Duodenal mucosa (tissue), 2 donors: Measurements from ENCODE around the gene OGFOD3.

Source experiments
- H3K27ac ChIP-seq: one replicate; pipeline ENCODE4 v1.7.0; 2013; ENCODE audit warnings: low read depth, low read length
- H3K27me3 ChIP-seq, 2 donors: one replicate each; pipeline ENCODE4 v1.7.0; 2013; ENCODE audit warnings: low read length in 2 of 2, control low read depth in 1 of 2; ENCODE audit not compliant: insufficient read depth in 2 of 2, control insufficient read depth in 1 of 2
- H3K36me3 ChIP-seq, 2 donors: one replicate each; pipeline ENCODE4 v1.7.0; 2013; ENCODE audit warnings: low read length in 2 of 2, control low read depth in 1 of 2; ENCODE audit not compliant: insufficient read depth in 2 of 2, control insufficient read depth in 1 of 2
- H3K4me1 ChIP-seq, 2 donors: one replicate each; pipeline ENCODE4 v1.7.0; 2013; ENCODE audit warnings: low read length in 2 of 2, control low read depth in 1 of 2; ENCODE audit not compliant: insufficient read depth in 2 of 2, control insufficient read depth in 1 of 2
- H3K4me3 ChIP-seq, 2 donors: one replicate each; pipeline ENCODE4 v1.7.0; 2013; ENCODE audit warnings: low read length in 2 of 2, low read depth in 1 of 2
- H3K9ac ChIP-seq, 2 donors: one replicate each; pipeline ENCODE4 v1.7.0; 2013; ENCODE audit warnings: low read length in 2 of 2, low read depth in 1 of 2
- H3K9me3 ChIP-seq, 2 donors: one replicate each; pipeline ENCODE4 v1.7.0; 2013; ENCODE audit warnings: low read length in 2 of 2, control low read depth in 1 of 2; ENCODE audit not compliant: control insufficient read depth in 1 of 2

OGFOD3 gene

GRCh38 chr17:82355770-82356427 lies 62.5 kb downstream of the OGFOD3 start:
- H3K4me1 ChIP-seq, result peaks cover 4 to 18% of the 10 kb centered on the region in 2 donors
- H3K9ac ChIP-seq, result no peak overlapping the region
- H3K4me3 ChIP-seq, result no peak overlapping the region
- H3K36me3 ChIP-seq, result no peaks in the 10 kb centered on the region
- H3K27me3 ChIP-seq, result peaks cover 8% of the 10 kb centered on the region in 2 donors
- no peak overlapping the region for H3K27ac ChIP-seq
- H3K9me3 ChIP-seq, result no peaks in the 10 kb centered on the region

DNA sequence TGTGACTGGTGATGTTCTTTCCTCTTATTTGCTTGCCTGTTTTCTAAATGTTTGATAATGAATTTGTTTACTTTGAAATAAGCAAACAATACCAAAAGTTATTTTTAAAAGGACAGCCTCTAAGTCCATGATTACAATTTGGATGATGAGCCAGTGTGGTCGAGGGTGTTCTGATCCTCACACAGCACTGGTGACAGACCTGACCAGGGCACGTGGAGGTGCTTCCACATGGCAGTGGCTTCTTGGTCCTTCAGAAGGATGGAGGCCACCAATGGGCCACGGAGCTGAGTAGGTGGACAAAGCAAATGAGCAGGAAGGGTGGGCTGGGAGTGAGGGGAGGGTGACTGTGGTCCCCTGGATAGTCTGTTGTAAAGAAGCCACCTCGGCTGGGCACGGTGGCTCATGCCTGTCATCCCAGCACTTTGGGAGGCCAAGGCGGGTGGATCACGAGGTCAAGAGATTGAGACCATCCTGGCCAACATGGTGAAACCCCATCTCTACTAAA lies 63.5 kb downstream of the OGFOD3 start:
- Histone ChIP-seq H3K27me3 (peaks cover 8 to 13% of the 10 kb centered on the region in 2 donors), H3K36me3 (no peaks in the 10 kb centered on the region), H3K4me1 (peaks cover 4 to 18% of the 10 kb centered on the region in 2 donors), H3K9ac (no peak overlapping the region), H3K27ac (no peak overlapping the region), H3K4me3 (no peak overlapping the region), H3K9me3 (no peaks in the 10 kb centered on the region)

DNA sequence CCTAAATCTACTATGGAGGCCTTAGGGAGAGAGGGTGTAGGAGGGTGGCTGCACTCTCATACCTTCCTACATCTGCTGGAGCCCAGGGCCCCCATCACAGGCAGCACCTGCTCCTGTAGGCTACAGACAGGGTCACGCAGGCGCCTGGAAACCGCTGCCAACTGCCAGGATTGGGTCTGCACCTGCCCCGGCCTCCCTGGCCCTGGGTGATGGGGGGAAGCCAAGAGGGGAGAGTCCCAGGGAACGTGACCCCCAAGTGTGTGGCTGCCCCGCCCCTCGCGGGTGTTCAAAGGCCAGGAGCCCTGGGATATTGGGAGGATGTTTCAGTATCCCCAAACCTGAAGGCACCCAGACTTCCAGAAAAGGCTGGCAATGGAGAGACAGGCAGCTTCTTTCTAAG lies 64.9 kb downstream of the OGFOD3 start:
- H3K4me3 ChIP-seq, result no peak overlapping the region
- no peaks in the 10 kb centered on the region for H3K36me3 ChIP-seq
- peaks cover 4 to 15% of the 10 kb centered on the region in 2 donors for H3K4me1 ChIP-seq
- no peaks in the 10 kb centered on the region for H3K9me3 ChIP-seq
- peaks cover 9 to 19% of the 10 kb centered on the region in 2 donors for H3K27me3 ChIP-seq
- H3K27ac ChIP-seq, result no peak overlapping the region
- no peak overlapping the region for H3K9ac ChIP-seq

DNA sequence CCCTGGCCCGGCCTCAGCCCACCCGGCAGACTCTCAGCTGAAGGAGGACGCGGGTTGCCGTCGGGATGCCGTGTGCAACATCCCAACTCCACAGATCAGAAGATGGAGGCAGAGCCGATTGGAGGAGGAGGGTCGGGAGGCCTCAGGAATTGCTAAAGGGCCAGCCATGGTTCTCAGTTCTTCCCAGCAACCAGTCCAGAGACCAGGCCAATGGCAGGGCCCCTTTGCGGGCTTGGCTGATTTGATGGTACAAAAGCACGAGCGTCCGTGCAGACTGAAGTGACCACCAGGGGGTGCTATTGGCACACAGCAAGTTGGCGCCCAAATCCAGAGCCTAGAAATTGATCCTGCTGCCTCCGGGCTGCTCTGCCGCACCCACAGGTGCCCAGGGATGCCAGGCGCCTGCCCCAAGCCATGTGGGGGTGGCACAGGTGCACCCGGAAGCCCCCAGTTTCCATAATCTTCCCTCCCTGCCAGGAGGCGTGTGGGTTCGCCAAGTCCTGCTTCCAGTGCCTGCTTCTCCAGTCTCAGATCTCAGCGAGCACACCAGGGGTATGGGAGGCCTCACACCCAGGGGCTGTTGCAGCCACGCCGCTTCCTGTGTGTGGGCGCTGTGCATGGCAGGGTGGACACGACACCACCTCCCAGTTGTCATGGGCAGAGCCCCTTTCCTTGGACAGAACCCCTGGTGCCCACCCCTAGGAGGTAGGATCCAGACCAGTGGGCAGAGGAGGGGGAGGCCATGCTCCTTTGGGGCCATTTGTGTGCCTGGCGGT lies 66.5 kb downstream of the OGFOD3 start:
- Histone ChIP-seq H3K9ac (no peak overlapping the region), H3K27me3 (peaks cover 9 to 19% of the 10 kb centered on the region in 2 donors), H3K36me3 (no peaks in the 10 kb centered on the region), H3K9me3 (no peaks in the 10 kb centered on the region), H3K4me1 (peaks cover 4 to 15% of the 10 kb centered on the region in 2 donors), H3K4me3 (no peak overlapping the region), H3K27ac (no peak overlapping the region)

- no peak overlapping the region for H3K9ac ChIP-seq
Measured at GRCh38 chr17:82351254-82351712, 67.1 kb downstream of the OGFOD3 start.

DNA sequence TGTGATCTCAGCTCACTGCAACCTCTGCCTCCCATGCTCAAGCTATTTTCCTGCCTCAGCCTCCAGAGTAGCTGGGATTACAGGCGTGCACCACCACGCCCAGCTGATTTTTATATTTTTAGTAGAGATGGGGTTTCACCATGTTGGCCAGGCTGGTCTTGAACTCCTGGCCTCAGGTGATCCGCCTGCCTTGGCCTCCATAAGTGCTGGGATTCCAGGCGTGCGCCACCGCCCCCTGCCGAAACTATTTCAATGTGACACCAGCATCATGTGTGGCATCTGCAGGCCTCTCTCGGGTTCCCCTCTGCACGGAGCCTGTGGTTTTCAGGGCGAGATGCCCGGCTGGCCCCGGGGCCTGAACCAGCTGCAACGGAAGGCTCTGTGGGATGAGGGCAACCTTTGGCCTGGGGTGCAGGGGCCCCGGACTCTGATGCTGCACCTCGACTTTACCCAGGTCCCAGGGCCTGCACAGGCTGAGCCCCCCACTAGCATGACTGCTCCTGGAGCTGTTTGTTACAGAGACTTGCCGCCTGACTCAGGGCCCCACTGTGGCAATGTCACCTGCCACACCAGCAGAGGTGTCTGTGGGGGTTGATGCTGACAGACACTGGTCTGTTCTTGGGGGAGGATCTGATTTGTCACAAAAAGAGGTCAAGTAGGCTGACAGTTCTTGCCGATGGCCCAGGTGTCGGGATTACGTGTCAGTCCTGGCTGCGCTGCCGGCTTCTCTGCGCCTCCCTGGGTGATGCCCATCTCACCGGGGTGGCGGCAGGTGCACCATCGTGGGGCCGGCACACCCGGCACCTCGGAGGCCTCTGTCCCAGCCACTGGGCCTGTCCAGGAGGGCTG lies 68.0 kb downstream of the OGFOD3 start:
- H3K27me3 ChIP-seq, result peaks cover 5 to 11% of the 10 kb centered on the region in 2 donors
- H3K9ac ChIP-seq, result no peak overlapping the region
- no peak overlapping the region for H3K27ac ChIP-seq
- no peaks in the 10 kb centered on the region for H3K9me3 ChIP-seq
- peaks cover 2 to 5% of the 10 kb centered on the region in 2 donors for H3K4me1 ChIP-seq
- H3K36me3 ChIP-seq, result no peaks in the 10 kb centered on the region
- H3K4me3 ChIP-seq, result no peak overlapping the region

More at GRCh38 chr17:82351254-82351712, 67.1 kb downstream of the OGFOD3 start:
- no peaks in the 10 kb centered on the region for H3K36me3 ChIP-seq
- H3K27ac ChIP-seq, result no peak overlapping the region
- no peaks in the 10 kb centered on the region for H3K9me3 ChIP-seq
- peaks cover 5 to 14% of the 10 kb centered on the region in 2 donors for H3K27me3 ChIP-seq
- peaks cover 4 to 10% of the 10 kb centered on the region in 2 donors for H3K4me1 ChIP-seq
- H3K4me3 ChIP-seq, result no peak overlapping the region

DNA sequence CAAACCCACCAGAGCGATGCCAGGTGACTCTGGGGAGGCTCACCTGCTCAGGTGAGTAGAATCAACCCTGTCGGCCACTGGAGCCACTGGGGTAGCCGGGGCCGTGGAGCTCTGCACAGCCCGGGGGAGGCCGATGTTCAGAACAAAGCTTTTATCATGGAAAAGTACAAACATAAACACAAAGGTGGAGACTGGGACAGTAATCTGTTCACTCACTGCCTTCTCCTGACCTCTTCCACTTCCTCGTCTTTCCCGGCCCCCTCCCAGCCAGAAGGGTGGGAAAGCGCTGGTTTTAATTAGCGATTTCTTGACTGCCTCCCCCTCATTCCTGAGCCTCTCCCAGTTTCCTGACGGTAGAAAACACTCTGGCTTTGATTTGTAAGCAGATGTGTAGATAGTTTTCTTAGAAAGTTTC lies 69.1 kb downstream of the OGFOD3 start:
- H3K27ac ChIP-seq, result no peak overlapping the region
- H3K36me3 ChIP-seq, result no peaks in the 10 kb centered on the region
- H3K27me3 ChIP-seq, result peaks cover 5 to 11% of the 10 kb centered on the region in 2 donors
- no peak overlapping the region for H3K9ac ChIP-seq
- peaks cover 0 to 5% of the 10 kb centered on the region in 2 donors for H3K4me1 ChIP-seq
- H3K4me3 ChIP-seq, result no peak overlapping the region
- no peaks in the 10 kb centered on the region for H3K9me3 ChIP-seq

DNA sequence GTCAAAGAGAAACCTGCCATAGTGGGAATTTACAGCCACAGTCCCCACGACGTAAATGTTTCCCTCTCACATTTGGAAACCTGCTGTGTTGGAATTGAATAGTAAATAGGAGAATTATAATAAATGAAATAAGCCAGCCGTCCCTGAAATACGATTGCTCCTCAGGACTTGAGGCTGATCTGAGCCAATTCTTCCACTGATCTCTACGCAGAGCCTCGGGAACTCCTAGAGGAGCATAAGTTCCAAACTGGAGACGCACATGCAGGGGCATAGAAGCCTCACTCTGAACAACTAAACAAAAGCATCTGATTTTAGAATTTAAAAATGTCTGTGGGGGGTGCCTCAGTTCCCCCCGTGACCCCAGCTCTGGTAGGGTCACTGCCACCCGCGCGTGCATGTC lies 69.5 kb downstream of the OGFOD3 start:
- Histone ChIP-seq H3K4me3 (no peak overlapping the region), H3K9me3 (no peaks in the 10 kb centered on the region), H3K27me3 (peaks cover 5 to 11% of the 10 kb centered on the region in 2 donors), H3K36me3 (no peaks in the 10 kb centered on the region), H3K9ac (no peak overlapping the region), H3K27ac (no peak overlapping the region), H3K4me1 (peaks cover 0 to 5% of the 10 kb centered on the region in 2 donors)

GRCh38 chr17:82348434-82348833 lies 70.0 kb downstream of the OGFOD3 start:
- H3K27ac ChIP-seq, result no peak overlapping the region
- H3K36me3 ChIP-seq, result no peaks in the 10 kb centered on the region
- H3K9me3 ChIP-seq, result no peaks in the 10 kb centered on the region
- peaks cover 5 to 11% of the 10 kb centered on the region in 2 donors for H3K27me3 ChIP-seq
- H3K4me1 ChIP-seq, result peaks cover 0 to 5% of the 10 kb centered on the region in 2 donors
- H3K9ac ChIP-seq, result no peak overlapping the region
- no peak overlapping the region for H3K4me3 ChIP-seq
